Measurements from ENCODE around the gene SLC9A9. TPM values are rescaled to one million over a fixed set of nuclear protein-coding genes. Genes with fewer than 3 reads are reported as not detected.

The SLC9A9 gene
- total and polyA plus RNA-seq, 10 of the 15 experiments (the other 5 are each of a cell fraction or from before 2014, with no cell fraction given), result 3.5 to 14.2 (median 9.3) TPM

DNA sequence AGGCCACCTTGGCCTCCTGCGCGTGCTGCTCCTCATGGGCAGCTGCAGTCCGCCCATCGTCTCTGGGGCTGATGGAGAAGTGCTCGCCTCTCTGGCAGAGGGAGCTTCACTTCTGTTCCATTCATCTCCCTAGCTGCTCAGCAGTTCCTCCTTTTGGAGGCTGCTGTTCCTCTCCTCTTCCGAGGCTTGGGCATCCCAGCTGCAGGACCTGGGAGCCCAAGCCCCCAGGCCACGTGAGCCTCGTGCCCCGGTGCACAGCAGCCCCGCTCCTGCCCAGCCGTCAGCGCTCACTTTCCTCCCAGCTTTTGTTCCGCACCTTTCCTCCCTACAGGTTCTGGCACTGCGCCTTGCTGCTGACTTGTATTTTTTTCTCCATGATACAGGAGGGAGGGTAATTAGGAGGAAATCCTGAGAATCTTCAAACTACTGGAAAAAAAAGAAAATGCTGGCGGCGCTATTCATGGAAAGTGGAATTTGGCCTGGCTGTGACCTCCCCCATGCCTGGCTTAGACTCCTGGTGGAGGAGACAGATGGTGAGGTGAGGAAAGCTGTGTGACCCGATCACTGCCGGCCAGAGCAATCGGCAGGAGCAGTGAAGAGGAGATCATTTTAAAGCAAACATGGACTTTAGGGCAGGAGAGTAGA is 518.6 kb downstream of the SLC9A9 start:
- Histone ChIP-seq H3K4me3 (no peak overlapping the region), H3K36me3 (ENCODE audit: control insufficient read depth in 2 of 2, insufficient read depth in 2 of 2, low read length in 1 of 2) (no peaks in the 10 kb centered on the region), H3K4me2 (ENCODE audit: control insufficient read depth, insufficient read depth) (no peak overlapping the region), H3K27ac (ENCODE audit: control insufficient read depth, insufficient read depth) (no peak overlapping the region), H3K4me1 (ENCODE audit: control insufficient read depth, insufficient read depth, low read length) (no peaks in the 10 kb centered on the region), H3K9ac (ENCODE audit: control insufficient read depth, insufficient read depth, low read length) (no peak overlapping the region), H3K79me2 (ENCODE audit: control insufficient read depth, insufficient read depth, low read length) (no peaks in the 10 kb centered on the region), H2AFZ (ENCODE audit: control insufficient read depth, low read depth, low read length) (no peak overlapping the region), H4K20me1 (ENCODE audit: control insufficient read depth, insufficient read depth) (no peaks in the 10 kb centered on the region), H3K27me3 (replicated peaks in 1 of 2; ENCODE audit: control insufficient read depth in 2 of 2, insufficient read depth in 2 of 2, low read length in 1 of 2) (no peaks in the 10 kb centered on the region), H3K9me3 (replicated peaks; ENCODE audit: control insufficient read depth, insufficient read depth, low read length) (no peaks in the 10 kb centered on the region)
- CTCF ChIA-PET, result no interaction called here
- in situ Hi-C loops (cut with MboI) (no loop called here), intact Hi-C loops (cut with micrococcal nuclease; ENCODE audit: unreplicated experiment) (no loop called here)
- BruUV-seq (replicated peaks), result no TSS peak
- 92% methylated on average over 19 of the region's 19 CpGs for WGBS (ENCODE audit: insufficient coverage, insufficient replicate concordance, low lambda C conversion rate, missing lambda C conversion rate)
- TF ChIP-seq, protein P1, sequence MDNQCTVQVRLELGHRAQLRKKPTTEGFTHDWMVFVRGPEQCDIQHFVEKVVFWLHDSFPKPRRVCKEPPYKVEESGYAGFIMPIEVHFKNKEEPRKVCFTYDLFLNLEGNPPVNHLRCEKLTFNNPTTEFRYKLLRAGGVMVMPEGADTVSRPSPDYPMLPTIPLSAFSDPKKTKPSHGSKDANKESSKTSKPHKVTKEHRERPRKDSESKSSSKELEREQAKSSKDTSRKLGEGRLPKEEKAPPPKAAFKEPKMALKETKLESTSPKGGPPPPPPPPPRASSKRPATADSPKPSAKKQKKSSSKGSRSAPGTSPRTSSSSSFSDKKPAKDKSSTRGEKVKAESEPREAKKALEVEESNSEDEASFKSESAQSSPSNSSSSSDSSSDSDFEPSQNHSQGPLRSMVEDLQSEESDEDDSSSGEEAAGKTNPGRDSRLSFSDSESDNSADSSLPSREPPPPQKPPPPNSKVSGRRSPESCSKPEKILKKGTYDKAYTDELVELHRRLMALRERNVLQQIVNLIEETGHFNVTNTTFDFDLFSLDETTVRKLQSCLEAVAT (IDR thresholded peaks at IDR 0.05), result no peak
- TF ChIP-seq, protein P2, sequence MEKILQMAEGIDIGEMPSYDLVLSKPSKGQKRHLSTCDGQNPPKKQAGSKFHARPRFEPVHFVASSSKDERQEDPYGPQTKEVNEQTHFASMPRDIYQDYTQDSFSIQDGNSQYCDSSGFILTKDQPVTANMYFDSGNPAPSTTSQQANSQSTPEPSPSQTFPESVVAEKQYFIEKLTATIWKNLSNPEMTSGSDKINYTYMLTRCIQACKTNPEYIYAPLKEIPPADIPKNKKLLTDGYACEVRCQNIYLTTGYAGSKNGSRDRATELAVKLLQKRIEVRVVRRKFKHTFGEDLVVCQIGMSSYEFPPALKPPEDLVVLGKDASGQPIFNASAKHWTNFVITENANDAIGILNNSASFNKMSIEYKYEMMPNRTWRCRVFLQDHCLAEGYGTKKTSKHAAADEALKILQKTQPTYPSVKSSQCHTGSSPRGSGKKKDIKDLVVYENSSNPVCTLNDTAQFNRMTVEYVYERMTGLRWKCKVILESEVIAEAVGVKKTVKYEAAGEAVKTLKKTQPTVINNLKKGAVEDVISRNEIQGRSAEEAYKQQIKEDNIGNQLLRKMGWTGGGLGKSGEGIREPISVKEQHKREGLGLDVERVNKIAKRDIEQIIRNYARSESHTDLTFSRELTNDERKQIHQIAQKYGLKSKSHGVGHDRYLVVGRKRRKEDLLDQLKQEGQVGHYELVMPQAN (conservative IDR thresholded peaks at IDR 0.05), result no peak
- TF ChIP-seq NFYB (IDR thresholded peaks at IDR 0.05; ENCODE audit: insufficient read depth, low read depth, low read length), result no peak
- no peak for TF ChIP-seq STAT1 (conservative IDR thresholded peaks at IDR 0.05)
- TF ChIP-seq SREBF2 (IDR thresholded peaks at IDR 0.05; ENCODE audit: low read length), result no peak
- no peak for TF ChIP-seq TCF3 (IDR thresholded peaks at IDR 0.05; ENCODE audit: borderline replicate concordance, insufficient read depth, low read depth, low read length)
- TF ChIP-seq, protein P3, sequence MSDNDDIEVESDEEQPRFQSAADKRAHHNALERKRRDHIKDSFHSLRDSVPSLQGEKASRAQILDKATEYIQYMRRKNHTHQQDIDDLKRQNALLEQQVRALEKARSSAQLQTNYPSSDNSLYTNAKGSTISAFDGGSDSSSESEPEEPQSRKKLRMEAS (IDR thresholded peaks at IDR 0.05; ENCODE audit: low read depth, low read length), result no peak
- TF ChIP-seq GATAD2B (conservative IDR thresholded peaks at IDR 0.05; ENCODE audit: low read depth), result no peak
- TF ChIP-seq MYB (IDR thresholded peaks at IDR 0.05; ENCODE audit: borderline replicate concordance, low read depth, low read length), result no peak
- no peak for TF ChIP-seq TBL1XR1 (IDR thresholded peaks at IDR 0.05; ENCODE audit: low read depth, low read length)
- RAD21 ChIA-PET (ENCODE audit: unreplicated experiment), result no interaction called here
- no peak for DNase-seq (ENCODE audit: low read depth, low spot score)
- no peak for FAIRE-seq
- SMC1A ChIA-PET (ENCODE audit: uncharacterized antibody, unreplicated experiment), result no interaction called here
- ATAC-seq, result no peak
- POLR2A ChIA-PET, result no interaction called here
